Ascending aorta (tissue), 2 donors: ENCODE measurements around the gene COMMD7. TPM values are rescaled to one million over a fixed set of nuclear protein-coding genes. Genes with fewer than 3 reads are reported as not detected.

Experiments used
- DNase-seq, 2 donors: peaks; one replicate each; pipeline ENCODE4 v3.0.0-alpha.2; 2019; ENCODE audit warnings: low spot score in 2 of 2
- H3K27ac ChIP-seq, 2 donors: fragments of 200-600 bp; sonication (generic); one replicate each; pipeline ENCODE4 v1.5.1; 2016 to 2017; ENCODE audit warnings: mild to moderate bottlenecking in 1 of 2
- H3K27me3 ChIP-seq: fragments of 200-600 bp; sonication (generic); one replicate; pipeline ENCODE4 v1.5.1; 2017
- H3K36me3 ChIP-seq, 2 donors: fragments of 200-600 bp; sonication (generic); one replicate each; pipeline ENCODE4 v1.5.1; 2016
- H3K4me1 ChIP-seq, 2 donors: fragments of 200-600 bp; sonication (generic); one replicate each; pipeline ENCODE4 v1.5.1; 2016 to 2017; ENCODE audit warnings: mild to moderate bottlenecking in 1 of 2
- H3K4me3 ChIP-seq, 2 donors: fragments of 200-600 bp; sonication (generic); one replicate each; pipeline ENCODE4 v1.5.1; 2016 to 2017; ENCODE audit warnings: mild to moderate bottlenecking in 1 of 2
- H3K9me3 ChIP-seq, 2 donors: fragments of 200-600 bp; sonication (generic); one replicate each; pipeline ENCODE4 v1.5.1; 2016
- intact Hi-C: fragments of 100-400 bp; cut with DNase I; formaldehyde crosslinking; loops from one replicate; pipeline ENCODE4 v1.15.1; 2023
- total RNA-seq: library from RNA; depleted of rRNA; stranded (reverse); fragments of >200 nt; gene quantifications from one replicate; pipeline ENCODE4 v1.1.0, GENCODE V29; 2016
- TF ChIP-seq, protein P1 (sequence below), 3 experiments: fragments of 200-600 bp in 2 of 3; fragments of 450-650 bp in 1 of 3; sonication (generic) in 2 of 3; IDR thresholded peaks; one replicate each; pipeline ENCODE4 v1.5.1; 2016 to 2019; ENCODE audit warnings: antibody characterized with exemption in 3 of 3, mild to moderate bottlenecking in 1 of 3, moderate library complexity in 1 of 3

Gene COMMD7
- total RNA-seq, 1 donor from 2014 or later = 90.3 TPM

DNA sequence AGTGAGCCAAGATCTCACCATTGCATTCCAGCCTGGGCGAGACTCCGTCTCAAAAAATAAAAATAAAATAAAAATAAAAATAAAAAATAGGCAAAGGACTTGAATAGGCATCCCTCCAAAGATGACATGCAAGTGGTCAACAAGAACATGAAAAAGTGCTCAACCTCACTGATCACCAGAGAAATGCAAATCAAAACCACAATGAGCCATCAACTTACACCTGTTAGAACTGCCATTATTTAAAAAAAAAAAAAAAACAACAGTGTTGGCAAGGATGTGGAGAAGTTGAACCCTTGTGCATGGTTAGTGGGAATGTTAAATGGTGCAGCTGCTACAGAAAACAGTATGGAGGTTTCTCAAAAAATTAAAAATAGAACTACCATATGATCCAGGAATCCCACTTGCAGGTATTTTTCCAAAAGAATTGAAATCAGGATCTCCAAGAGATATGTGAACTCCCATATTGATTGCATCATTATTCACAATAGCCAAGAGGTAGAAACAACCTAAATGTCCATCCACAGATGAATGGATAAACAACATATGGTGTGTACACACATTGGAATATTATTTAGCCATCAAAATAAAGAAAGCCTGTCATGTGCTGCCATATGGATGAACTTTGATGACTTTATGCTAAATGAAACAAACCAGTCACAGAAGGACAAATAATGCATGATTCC is 72.4 kb downstream of the COMMD7 start:
- Histone ChIP-seq H3K4me1 (no peaks in the 10 kb centered on the region), H3K27ac (no peak overlapping the region), H3K27me3 (no peaks in the 10 kb centered on the region), H3K9me3 (no peaks in the 10 kb centered on the region), H3K4me3 (no peak overlapping the region), H3K36me3 (no peaks in the 10 kb centered on the region)
- intact Hi-C loops = no loop called here
- TF ChIP-seq, protein P1, sequence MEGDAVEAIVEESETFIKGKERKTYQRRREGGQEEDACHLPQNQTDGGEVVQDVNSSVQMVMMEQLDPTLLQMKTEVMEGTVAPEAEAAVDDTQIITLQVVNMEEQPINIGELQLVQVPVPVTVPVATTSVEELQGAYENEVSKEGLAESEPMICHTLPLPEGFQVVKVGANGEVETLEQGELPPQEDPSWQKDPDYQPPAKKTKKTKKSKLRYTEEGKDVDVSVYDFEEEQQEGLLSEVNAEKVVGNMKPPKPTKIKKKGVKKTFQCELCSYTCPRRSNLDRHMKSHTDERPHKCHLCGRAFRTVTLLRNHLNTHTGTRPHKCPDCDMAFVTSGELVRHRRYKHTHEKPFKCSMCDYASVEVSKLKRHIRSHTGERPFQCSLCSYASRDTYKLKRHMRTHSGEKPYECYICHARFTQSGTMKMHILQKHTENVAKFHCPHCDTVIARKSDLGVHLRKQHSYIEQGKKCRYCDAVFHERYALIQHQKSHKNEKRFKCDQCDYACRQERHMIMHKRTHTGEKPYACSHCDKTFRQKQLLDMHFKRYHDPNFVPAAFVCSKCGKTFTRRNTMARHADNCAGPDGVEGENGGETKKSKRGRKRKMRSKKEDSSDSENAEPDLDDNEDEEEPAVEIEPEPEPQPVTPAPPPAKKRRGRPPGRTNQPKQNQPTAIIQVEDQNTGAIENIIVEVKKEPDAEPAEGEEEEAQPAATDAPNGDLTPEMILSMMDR (IDR thresholded peaks at IDR 0.05) = no peak
- no peak for DNase-seq

DNA sequence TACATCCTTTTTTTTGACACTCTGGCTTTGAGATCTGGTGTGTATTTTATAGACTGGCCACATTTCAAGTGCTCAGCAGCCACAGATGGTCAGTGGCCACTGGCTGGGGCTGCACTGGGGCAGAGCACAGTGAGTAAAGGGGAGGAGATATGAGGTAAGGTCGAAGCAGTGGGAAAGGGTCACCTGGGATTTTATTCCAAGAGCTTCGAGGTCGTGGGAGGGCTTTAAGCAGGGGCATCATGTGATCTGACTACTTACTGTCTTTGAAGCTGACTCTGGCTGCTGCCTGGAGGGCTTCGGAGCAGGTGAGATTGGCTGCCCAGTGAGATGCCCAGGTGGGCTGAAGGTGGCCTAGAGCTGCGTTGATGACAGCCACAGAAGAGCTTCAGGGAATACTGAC is 76.2 kb downstream of the COMMD7 start:
- H3K4me3 ChIP-seq = no peak overlapping the region
- H3K9me3 ChIP-seq = no peaks in the 10 kb centered on the region
- H3K36me3 ChIP-seq = no peaks in the 10 kb centered on the region
- H3K4me1 ChIP-seq = no peaks in the 10 kb centered on the region
- intact Hi-C loops = no loop called here
- no peaks in the 10 kb centered on the region for H3K27me3 ChIP-seq
- DNase-seq = no peak
- H3K27ac ChIP-seq = no peak overlapping the region
- TF ChIP-seq, protein P1 (IDR thresholded peaks at IDR 0.05) = no peak

DNA sequence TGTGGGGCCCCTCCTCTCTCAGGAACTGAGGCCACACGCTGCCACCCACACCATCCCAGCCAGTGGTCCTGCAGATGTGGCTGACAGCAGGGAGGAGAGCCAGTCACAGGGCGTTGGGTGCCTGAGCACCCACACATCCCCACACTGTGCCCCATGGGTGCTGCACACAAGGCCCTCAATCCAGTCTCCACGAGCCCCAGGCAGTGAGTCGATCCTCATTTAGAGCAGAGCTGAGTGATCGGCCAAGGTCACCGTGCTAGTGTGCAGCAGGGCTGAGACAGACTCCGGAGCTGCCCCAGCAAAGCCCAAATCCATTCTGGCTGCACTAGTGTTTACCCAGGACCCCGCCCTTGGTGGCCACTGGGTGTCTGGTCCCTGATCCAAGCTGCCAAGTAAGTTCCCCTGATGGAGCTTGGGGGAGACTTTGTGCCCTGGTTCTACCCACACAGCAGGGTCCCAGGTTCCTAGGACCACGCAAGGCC is 78.5 kb downstream of the COMMD7 start:
- TF ChIP-seq, protein P1 (IDR thresholded peaks at IDR 0.05) = no peak
- H3K4me3 ChIP-seq = no peak overlapping the region
- no peaks in the 10 kb centered on the region for H3K4me1 ChIP-seq
- H3K9me3 ChIP-seq = no peaks in the 10 kb centered on the region
- H3K27ac ChIP-seq = no peak overlapping the region
- no peaks in the 10 kb centered on the region for H3K27me3 ChIP-seq
- H3K36me3 ChIP-seq = no peaks in the 10 kb centered on the region
- intact Hi-C loops = no loop called here
- DNase-seq = no peak

DNA sequence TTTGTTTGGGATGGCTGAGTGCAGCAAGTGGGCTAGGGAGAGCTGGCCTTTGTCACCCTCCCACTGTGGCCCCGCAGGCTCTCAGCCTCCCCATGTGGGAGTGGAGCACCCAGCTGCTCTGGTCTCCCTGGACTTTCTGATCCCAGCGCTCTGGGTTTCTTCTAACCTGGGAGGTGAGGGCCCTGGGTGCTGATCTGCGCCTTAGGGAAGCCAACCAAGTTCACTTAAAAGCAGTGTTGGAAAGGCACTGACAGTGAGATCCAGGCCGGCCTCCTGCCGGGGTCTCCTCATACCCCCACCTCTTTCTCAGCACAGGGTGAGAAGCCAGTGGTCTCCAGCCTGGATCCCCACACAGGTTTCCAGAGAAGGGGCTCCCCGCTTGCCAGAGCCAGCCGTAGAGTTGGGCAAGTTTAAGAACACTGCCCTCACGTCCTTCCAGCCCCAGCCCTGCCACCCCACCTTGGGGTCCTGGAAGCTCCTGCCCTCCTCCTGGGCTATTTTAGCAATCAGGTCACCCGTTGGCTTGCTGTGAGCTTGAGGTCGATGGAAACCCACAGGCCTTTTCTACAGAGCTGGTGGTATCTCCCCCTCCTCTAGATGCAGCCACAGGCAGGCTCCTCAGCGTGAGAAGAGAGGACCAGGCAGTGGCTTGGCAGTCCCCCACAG is 79.1 kb downstream of the COMMD7 start:
- H3K27ac ChIP-seq = no peak overlapping the region
- intact Hi-C loops = no loop called here
- H3K4me1 ChIP-seq = no peaks in the 10 kb centered on the region

DNA sequence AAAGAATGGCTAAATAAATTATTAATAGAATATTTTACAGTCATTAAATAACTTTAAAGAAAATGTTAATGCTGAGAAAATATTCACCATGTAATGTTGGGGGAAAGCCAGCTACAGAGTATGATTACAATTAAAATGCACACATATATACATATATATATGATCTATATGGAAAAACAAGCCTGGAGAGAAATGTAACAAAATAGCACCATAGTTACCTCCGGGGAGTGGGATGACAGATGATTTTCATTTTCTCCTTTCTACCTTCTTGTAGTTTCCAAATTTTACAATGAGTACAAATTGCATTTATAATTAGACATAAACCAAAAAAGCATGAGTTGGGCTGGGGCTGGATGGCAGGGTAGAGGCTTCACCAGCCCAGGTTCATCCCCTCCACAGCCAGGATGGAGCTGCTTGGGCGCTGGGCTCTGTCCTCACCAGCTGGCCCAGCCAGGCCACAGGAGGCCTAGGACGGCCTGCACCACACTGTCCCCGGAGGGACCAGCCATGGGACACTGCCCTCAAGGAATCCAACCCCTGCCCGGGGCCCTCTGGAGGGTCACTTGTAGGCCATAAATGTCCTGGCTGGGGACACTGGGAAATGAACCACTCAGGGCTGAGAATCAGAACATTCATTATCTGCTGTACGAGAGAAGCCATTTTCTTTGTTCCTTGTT is 79.8 kb downstream of the COMMD7 start:
- no peaks in the 10 kb centered on the region for H3K9me3 ChIP-seq
- H3K36me3 ChIP-seq = no peaks in the 10 kb centered on the region
- intact Hi-C loops = no loop called here
- no peaks in the 10 kb centered on the region for H3K27me3 ChIP-seq
- no peak for DNase-seq
- TF ChIP-seq, protein P1 (IDR thresholded peaks at IDR 0.05) = no peak
- no peaks in the 10 kb centered on the region for H3K4me1 ChIP-seq
- H3K4me3 ChIP-seq = no peak overlapping the region
- no peak overlapping the region for H3K27ac ChIP-seq

More for the DNA sequence above, 79.1 kb downstream of the COMMD7 start:
- Histone ChIP-seq H3K27me3 (no peaks in the 10 kb centered on the region), H3K9me3 (no peaks in the 10 kb centered on the region), H3K36me3 (no peaks in the 10 kb centered on the region), H3K4me3 (no peak overlapping the region)
- TF ChIP-seq, protein P1 (IDR thresholded peaks at IDR 0.05) = no peak
- no peak for DNase-seq
